ENCODE measurements around the gene TMPRSS7.

Gene TMPRSS7

GRCh38 chr3:112116748-112117186 lies 82.2 kb downstream of the TMPRSS7 start:
- H3K27ac ChIP-seq (ENCODE audit: low read length): no peak overlapping the region
- no peaks in the 10 kb centered on the region for H3K36me3 ChIP-seq (ENCODE audit: control insufficient read depth, insufficient read depth, low read length)
- no peak for DNase-seq (ENCODE audit: low read depth, low spot score)
- H3K4me3 ChIP-seq (ENCODE audit: low read length): no peak overlapping the region
- WGBS (ENCODE audit: insufficient coverage, insufficient read length): no CpG with 5 or more reads among the region's 13 CpGs
- no peaks in the 10 kb centered on the region for H3K27me3 ChIP-seq (ENCODE audit: control insufficient read depth, insufficient read depth, low read length)
- no peaks in the 10 kb centered on the region for H3K9me3 ChIP-seq (ENCODE audit: control insufficient read depth, insufficient read depth, low read length)
- H3K4me1 ChIP-seq (ENCODE audit: control insufficient read depth, insufficient read depth, low read length): no peaks in the 10 kb centered on the region

GRCh38 chr3:112117415-112117814 lies 82.9 kb downstream of the TMPRSS7 start:
- no peak for DNase-seq (ENCODE audit: low read depth, low spot score)
- no CpG with 5 or more reads among the region's 1 CpG for WGBS (ENCODE audit: insufficient coverage, insufficient read length)
- Histone ChIP-seq H3K4me1 (ENCODE audit: control insufficient read depth, insufficient read depth, low read length) (no peaks in the 10 kb centered on the region), H3K9me3 (ENCODE audit: control insufficient read depth, insufficient read depth, low read length) (no peaks in the 10 kb centered on the region), H3K36me3 (ENCODE audit: control insufficient read depth, insufficient read depth, low read length) (no peaks in the 10 kb centered on the region), H3K27me3 (ENCODE audit: control insufficient read depth, insufficient read depth, low read length) (no peaks in the 10 kb centered on the region), H3K4me3 (ENCODE audit: low read length) (no peak overlapping the region), H3K27ac (ENCODE audit: low read length) (no peak overlapping the region)

GRCh38 chr3:112117841-112118571 lies 83.5 kb downstream of the TMPRSS7 start:
- no peak overlapping the region for H3K27ac ChIP-seq (ENCODE audit: low read length)
- WGBS (ENCODE audit: insufficient coverage, insufficient read length): no CpG with 5 or more reads among the region's 4 CpGs
- no peaks in the 10 kb centered on the region for H3K9me3 ChIP-seq (ENCODE audit: control insufficient read depth, insufficient read depth, low read length)
- no peaks in the 10 kb centered on the region for H3K27me3 ChIP-seq (ENCODE audit: control insufficient read depth, insufficient read depth, low read length)
- no peaks in the 10 kb centered on the region for H3K36me3 ChIP-seq (ENCODE audit: control insufficient read depth, insufficient read depth, low read length)
- DNase-seq (ENCODE audit: low read depth, low spot score): no peak
- no peak overlapping the region for H3K4me3 ChIP-seq (ENCODE audit: low read length)
- H3K4me1 ChIP-seq (ENCODE audit: control insufficient read depth, insufficient read depth, low read length): no peaks in the 10 kb centered on the region

GRCh38 chr3:112119962-112120836 lies 85.7 kb downstream of the TMPRSS7 start:
- Histone ChIP-seq H3K9me3 (ENCODE audit: control insufficient read depth, insufficient read depth, low read length) (no peaks in the 10 kb centered on the region), H3K27ac (ENCODE audit: low read length) (no peak overlapping the region), H3K27me3 (ENCODE audit: control insufficient read depth, insufficient read depth, low read length) (no peaks in the 10 kb centered on the region), H3K36me3 (ENCODE audit: control insufficient read depth, insufficient read depth, low read length) (no peaks in the 10 kb centered on the region), H3K4me3 (ENCODE audit: low read length) (no peak overlapping the region), H3K4me1 (ENCODE audit: control insufficient read depth, insufficient read depth, low read length) (no peaks in the 10 kb centered on the region)
- no peak for DNase-seq (ENCODE audit: low read depth, low spot score)
- WGBS (ENCODE audit: insufficient coverage, insufficient read length): no CpG with 5 or more reads among the region's 9 CpGs

GRCh38 chr3:112121577-112122547 lies 87.3 kb downstream of the TMPRSS7 start:
- Histone ChIP-seq H3K27me3 (ENCODE audit: control insufficient read depth, insufficient read depth, low read length) (no peaks in the 10 kb centered on the region), H3K4me3 (ENCODE audit: low read length) (no peak overlapping the region), H3K4me1 (ENCODE audit: control insufficient read depth, insufficient read depth, low read length) (no peaks in the 10 kb centered on the region; the same call in 1 of the 2 replicates), H3K9me3 (ENCODE audit: control insufficient read depth, insufficient read depth, low read length) (no peaks in the 10 kb centered on the region), H3K27ac (ENCODE audit: low read length) (no peak overlapping the region), H3K36me3 (ENCODE audit: control insufficient read depth, insufficient read depth, low read length) (no peaks in the 10 kb centered on the region)
- DNase-seq (ENCODE audit: low read depth, low spot score): no peak
- WGBS (ENCODE audit: insufficient coverage, insufficient read length): no CpG with 5 or more reads among the region's 2 CpGs

- Histone ChIP-seq H3K27ac (ENCODE audit: low read length) (no peak overlapping the region), H3K27me3 (ENCODE audit: control insufficient read depth, insufficient read depth, low read length) (no peaks in the 10 kb centered on the region), H3K9me3 (ENCODE audit: control insufficient read depth, insufficient read depth, low read length) (no peaks in the 10 kb centered on the region), H3K4me1 (ENCODE audit: control insufficient read depth, insufficient read depth, low read length) (no peaks in the 10 kb centered on the region; the same call in 1 of the 2 replicates), H3K4me3 (ENCODE audit: low read length) (no peak overlapping the region), H3K36me3 (ENCODE audit: control insufficient read depth, insufficient read depth, low read length) (no peaks in the 10 kb centered on the region)
- no peak for DNase-seq (ENCODE audit: low read depth, low spot score)
Observed at GRCh38 chr3:112122870-112123269, 88.3 kb downstream of the TMPRSS7 start.

- no peak overlapping the region for H3K27ac ChIP-seq (ENCODE audit: low read length)
- WGBS (ENCODE audit: insufficient coverage, insufficient read length): no CpG with 5 or more reads among the region's 2 CpGs
- no peaks in the 10 kb centered on the region for H3K27me3 ChIP-seq (ENCODE audit: control insufficient read depth, insufficient read depth, low read length)
Observed at GRCh38 chr3:112123548-112123947, 89.0 kb downstream of the TMPRSS7 start.

GRCh38 chr3:112124907-112125607 lies 90.5 kb downstream of the TMPRSS7 start:
- no peak overlapping the region for H3K4me3 ChIP-seq (ENCODE audit: low read length)
- DNase-seq (ENCODE audit: low read depth, low spot score): no peak
- no CpG with 5 or more reads among the region's 5 CpGs for WGBS (ENCODE audit: insufficient coverage, insufficient read length)
- H3K27ac ChIP-seq (ENCODE audit: low read length): no peak overlapping the region
- H3K27me3 ChIP-seq (ENCODE audit: control insufficient read depth, insufficient read depth, low read length): no peaks in the 10 kb centered on the region
- H3K9me3 ChIP-seq (ENCODE audit: control insufficient read depth, insufficient read depth, low read length): no peaks in the 10 kb centered on the region
- no peaks in the 10 kb centered on the region; the same call in 1 of the 2 replicates for H3K4me1 ChIP-seq (ENCODE audit: control insufficient read depth, insufficient read depth, low read length)
- H3K36me3 ChIP-seq (ENCODE audit: control insufficient read depth, insufficient read depth, low read length): no peaks in the 10 kb centered on the region

More at GRCh38 chr3:112123548-112123947, 89.0 kb downstream of the TMPRSS7 start:
- H3K9me3 ChIP-seq (ENCODE audit: control insufficient read depth, insufficient read depth, low read length): no peaks in the 10 kb centered on the region
- no peaks in the 10 kb centered on the region; the same call in 1 of the 2 replicates for H3K4me1 ChIP-seq (ENCODE audit: control insufficient read depth, insufficient read depth, low read length)
- H3K4me3 ChIP-seq (ENCODE audit: low read length): no peak overlapping the region
- no peaks in the 10 kb centered on the region for H3K36me3 ChIP-seq (ENCODE audit: control insufficient read depth, insufficient read depth, low read length)
- no peak for DNase-seq (ENCODE audit: low read depth, low spot score)

GRCh38 chr3:112126511-112126911 lies 92.0 kb downstream of the TMPRSS7 start:
- Histone ChIP-seq H3K27me3 (ENCODE audit: control insufficient read depth, insufficient read depth, low read length) (no peaks in the 10 kb centered on the region), H3K36me3 (ENCODE audit: control insufficient read depth, insufficient read depth, low read length) (no peaks in the 10 kb centered on the region), H3K9me3 (ENCODE audit: control insufficient read depth, insufficient read depth, low read length) (no peaks in the 10 kb centered on the region), H3K4me1 (ENCODE audit: control insufficient read depth, insufficient read depth, low read length) (no peaks in the 10 kb centered on the region; the same call in 1 of the 2 replicates), H3K4me3 (ENCODE audit: low read length) (no peak overlapping the region), H3K27ac (ENCODE audit: low read length) (no peak overlapping the region)
- DNase-seq (ENCODE audit: low read depth, low spot score): no peak
- no CpG with 5 or more reads among the region's 1 CpG for WGBS (ENCODE audit: insufficient coverage, insufficient read length)
